T-helper 22 cell (primary cell): Measurements from ENCODE around the gene TSR1.
A peak's percentile ranks its signal among the peaks of the same experiment; 100 is the strongest.

ENCODE experiments used
- DNase-seq: peaks from one replicate; pipeline ENCODE4 v3.0.0-alpha.2; 2020; ENCODE audit warnings: low read depth

TSR1 gene

DNA sequence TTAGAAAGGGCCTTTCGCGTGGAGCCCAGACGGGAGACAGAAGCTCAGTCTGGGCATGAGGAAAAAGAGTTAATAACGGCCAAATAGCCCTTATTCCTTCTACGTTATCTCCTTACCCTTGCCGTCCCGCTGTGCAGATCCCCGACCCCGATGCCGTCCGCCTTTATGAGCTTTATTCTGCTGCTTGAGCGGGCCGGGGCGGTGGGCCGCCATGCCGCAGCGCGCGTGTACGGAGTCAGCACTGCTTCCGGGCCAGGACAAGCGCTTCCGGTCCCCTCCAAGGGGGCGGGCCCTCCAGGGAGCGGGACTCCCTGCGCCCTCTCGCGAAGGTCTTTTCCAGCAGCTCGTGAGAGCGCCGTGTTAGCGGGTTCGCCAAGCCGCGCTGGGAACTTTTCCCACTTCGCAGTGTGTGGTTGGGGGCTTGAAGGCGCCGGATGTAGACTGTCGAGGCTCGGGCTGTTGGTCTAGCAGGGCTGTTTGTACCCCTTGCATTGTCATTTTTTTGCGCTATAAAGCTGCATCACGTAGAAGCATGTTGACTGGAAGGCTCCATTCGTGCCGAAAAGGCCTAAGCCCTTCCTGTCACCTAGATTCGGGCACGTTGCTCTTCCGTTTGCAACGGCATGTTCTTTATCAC lies at the start of gene TSR1:
Gene TSR1 (minus strand): TSS at position 243 of the 637 bp plus-strand sequence. CDS start 30 bp downstream, at position 213.
- peak; percentile 79 for DNase-seq

- no peak for DNase-seq
Measured at GRCh38 chr17:2385240-2386210, 49.3 kb upstream of the TSR1 start.

DNA sequence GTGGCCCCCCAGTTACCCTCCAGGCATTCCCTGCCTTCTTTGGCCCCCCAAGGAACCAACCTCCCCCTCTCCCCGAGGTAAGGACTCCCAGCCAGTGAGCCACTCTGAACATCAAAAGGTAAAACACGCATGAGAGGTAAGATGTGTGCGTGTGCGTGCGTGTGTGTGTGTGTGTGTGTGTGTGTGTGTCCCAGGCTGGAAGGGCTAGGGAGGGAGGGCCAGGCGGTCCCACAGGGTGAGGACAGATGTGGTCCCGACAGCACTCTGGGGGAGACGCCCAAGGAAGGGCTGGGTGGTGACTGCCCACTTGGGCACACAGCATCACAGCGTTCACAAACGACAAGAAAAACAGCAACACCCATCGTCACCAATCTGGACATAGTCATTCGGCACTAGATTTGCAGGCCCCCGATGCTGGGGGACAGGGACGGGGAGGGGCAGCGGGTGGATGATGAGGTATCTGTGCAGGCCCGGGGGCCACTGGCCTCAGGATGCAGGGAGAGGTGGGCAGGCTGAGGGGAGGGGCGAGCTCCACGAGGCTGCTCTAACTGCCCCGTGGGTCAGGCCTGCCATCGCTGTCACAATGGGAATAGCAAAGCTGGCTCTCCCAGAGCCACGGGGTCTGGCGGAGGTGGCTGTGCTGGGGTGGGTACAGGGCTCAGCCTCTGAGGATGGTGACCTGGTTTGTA lies 48.3 kb upstream of the TSR1 start:
- no peak for DNase-seq

GRCh38 chr17:2383628-2384167 lies 47.4 kb upstream of the TSR1 start:
- no peak for DNase-seq

GRCh38 chr17:2380950-2381649 lies 44.8 kb upstream of the TSR1 start:
- no peak for DNase-seq

DNA sequence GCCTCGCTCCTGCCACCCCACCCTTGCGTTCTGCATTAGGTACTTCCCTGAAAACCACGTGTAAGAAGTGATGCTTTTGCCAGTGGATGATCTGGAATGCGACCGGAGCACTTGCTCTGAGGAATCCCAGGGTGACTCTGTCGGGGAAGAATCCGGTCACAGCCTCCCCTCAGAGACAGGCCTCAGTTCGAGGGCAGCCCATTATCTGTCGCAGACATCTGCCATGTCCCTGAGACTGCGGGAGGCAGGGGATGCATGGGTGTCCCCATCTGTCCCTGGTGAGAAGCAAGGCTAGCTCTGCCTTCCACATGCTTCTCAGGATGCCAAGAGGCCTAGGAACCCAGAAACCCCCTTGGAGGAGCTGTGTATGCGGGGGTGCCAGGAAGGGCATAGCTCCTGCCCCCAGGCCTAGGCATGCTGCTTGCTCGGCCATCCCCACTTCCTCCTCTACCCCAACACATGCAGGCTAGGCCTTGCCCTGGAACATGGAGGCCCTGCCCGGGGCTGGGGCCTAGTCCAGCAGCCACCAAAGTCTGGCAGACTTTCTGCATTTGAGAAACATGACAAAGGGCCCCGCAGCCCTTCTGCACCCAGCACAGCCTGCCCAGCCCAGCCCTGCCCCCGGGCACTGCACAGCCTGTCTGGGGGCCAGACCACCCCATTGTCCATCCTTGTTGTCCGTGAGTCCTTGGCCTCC lies 44.1 kb upstream of the TSR1 start:
- no peak for DNase-seq

- DNase-seq, result no peak
Measured at GRCh38 chr17:2379489-2380225, 43.4 kb upstream of the TSR1 start.

DNA sequence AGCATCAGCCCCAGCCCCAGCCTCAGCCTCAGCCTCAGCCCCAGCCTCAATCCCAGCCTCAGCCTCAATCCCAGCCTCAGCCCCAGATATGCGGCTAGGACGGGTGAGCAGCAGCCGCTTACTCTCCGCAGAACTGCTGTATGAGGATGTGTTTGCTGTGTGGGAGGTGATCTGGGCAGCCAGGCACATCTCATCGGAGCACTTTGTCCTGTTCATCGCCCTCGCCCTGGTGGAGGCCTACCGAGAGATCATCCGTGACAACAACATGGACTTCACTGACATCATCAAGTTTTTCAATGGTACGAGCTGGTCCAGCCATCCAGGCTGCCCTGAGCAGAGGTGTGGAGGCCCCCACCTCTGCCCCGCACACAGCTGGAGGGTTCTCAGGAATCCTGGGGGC lies 42.6 kb upstream of the TSR1 start:
- no peak for DNase-seq

GRCh38 chr17:2377659-2378058 lies 41.4 kb upstream of the TSR1 start:
- no peak for DNase-seq

GRCh38 chr17:2376107-2376506 lies 39.9 kb upstream of the TSR1 start:
- DNase-seq, result no peak

GRCh38 chr17:2375406-2375805 lies 39.1 kb upstream of the TSR1 start:
- DNase-seq, result no peak

DNA sequence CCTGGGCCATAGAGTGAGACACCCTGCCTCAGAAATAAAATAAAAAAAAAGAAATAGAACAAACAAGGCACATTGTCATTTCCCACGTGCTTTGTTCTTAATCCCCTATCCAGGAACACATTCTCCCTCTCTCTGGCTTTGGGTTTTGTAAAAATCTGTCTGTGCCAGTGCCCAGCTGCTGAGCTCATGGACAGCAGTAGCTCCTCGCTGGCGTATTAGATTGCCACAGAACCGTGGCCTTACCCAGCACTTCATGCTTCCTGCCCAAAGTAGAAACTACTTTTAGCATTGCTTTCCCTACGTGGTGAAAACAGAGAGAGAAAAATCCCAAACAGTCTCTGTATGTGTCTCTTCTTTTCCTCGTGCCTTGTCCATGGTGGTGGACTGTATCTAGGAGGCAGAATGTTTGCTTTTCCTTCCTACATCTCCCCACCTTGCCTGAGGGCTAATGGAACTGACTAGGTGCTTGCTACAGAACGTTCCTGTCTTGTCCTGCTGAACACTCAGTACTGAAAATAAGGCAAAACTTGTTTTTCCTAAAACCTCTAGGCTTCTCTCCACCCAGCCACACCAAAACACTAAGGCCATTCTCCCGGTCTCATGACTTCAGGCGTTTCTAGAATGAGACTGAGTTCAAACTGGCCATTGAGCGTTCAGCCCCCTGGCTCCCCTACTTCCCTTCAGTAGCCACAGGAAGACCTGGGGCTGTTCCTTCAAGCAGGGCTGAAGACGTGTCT lies 38.5 kb upstream of the TSR1 start:
- DNase-seq, result no peak

- DNase-seq, result no peak
Measured at GRCh38 chr17:2373179-2373578, 36.9 kb upstream of the TSR1 start.

DNA sequence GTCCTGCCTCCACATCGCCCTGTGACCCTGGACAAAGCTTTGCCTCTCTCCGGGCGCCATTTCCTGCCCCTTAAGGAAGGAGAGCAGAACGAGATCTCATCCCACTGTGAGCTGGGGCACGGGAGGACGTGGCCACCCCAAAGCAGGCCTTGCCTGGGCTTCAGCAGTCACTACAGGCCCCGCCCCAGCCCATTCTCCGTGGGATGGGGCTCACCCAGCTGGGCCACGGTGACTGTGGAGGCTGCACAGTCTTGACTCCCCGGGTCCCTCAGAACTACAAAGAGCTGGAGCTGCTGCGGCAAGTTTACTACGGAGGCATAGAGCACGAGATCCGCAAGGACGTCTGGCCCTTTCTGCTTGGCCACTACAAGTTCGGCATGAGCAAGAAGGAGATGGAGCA lies 36.4 kb upstream of the TSR1 start:
- DNase-seq, result no peak

DNA sequence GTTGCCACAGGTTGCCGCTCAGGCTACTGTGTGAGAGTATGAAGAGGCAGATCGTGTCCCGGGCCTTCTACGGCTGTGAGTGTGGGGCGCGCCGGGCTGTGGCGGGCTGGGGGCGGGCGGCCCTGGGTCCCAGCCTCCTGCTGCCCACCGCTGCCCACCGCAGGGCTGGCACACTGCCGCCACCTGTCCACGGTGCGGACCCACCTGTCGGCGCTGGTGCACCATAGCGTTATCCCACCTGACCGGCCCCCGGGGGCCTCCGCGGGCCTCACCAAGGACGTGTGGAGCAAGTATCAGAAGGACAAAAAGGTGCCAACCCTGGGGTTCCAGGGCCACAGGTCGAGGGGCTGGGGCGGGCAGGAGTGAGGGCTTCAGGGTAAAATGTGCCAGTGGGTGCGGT lies 35.9 kb upstream of the TSR1 start:
- DNase-seq, result no peak

DNA sequence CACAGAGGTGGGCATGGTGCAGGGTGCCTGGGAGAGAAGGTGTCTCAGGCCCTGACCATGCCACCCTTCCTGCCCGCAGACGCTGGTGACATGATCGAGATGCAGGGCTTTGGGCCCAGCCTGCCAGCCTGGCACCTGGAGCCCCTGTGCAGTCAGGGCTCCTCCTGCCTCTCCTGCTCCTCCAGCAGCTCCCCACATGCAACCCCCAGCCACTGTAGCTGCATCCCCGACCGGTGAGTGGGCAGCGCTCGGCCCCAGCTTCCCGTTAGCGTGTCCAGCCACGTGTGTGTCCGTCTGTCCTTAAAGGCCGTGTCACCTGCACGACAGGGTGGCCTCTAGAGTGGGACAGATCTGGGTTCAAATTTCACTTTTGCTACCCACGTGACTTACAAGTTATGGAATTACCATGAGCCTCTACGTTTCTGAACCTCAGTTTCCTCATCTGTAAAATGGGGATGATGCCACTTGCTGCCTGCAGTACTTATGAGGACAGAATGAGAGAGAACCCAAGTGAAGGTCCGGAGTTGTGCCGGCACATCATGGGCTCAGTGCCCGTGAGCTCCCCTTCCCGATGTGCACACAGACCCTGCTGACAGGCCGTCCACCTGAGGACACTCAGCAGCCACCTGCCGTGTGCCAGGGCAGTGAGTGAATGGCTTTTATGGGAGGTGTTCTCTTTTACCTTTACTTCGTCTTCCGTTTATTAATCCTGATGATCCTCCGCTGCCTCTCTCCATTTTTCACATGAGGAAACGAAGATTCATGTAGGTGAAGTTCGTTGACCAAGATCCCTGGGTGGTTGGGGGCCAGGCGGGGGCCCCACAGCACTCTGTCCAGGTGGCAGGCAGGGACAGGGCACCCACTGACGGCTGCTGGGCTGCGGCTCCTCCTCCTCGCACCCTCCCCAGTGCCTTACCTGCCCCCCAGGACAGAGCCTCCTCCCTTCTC lies 35.2 kb upstream of the TSR1 start:
- DNase-seq, result no peak

GRCh38 chr17:2370211-2370589 lies 33.9 kb upstream of the TSR1 start:
- no peak for DNase-seq

DNA sequence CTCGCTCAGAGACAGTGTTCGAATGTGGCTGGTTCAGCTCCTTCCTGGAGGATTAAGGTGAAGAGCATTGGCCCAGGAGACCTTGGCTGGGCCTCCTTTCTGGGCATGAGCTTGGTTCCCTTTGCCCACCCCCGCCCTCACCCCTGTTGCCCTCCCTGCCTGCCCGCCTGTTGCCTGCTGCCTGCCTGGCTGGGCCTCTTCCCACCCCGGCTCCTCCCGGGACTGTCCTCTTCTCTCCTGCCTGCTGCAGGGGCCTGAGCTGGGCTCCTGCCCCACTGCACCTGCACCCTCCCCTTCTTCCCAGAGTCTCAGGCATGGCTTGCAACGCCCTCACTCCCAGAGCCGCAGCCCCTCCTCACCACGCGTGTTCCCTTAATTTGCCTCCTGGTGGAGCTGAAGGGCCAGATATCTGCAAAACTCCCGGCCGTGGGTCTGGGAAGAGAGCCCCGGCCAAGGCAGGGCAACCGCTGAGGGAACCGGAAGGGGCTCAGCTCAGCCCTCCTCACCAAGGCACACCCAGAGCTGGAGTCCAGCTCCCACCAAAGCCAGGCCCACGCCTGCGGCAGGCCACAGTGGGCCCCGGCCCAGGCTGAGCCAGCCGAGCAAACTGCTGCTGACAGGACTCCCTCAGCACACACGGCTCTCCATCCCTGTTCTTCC lies 33.4 kb upstream of the TSR1 start:
- no peak for DNase-seq
